Bronchial epithelial cell (primary cell): ENCODE measurements around the gene RGS18. TPM values are rescaled to one million over a fixed set of nuclear protein-coding genes. Genes with fewer than 3 reads are reported as not detected.
"Not testable (repeated sequence)": the region's sequence is repeated elsewhere in the genome, so short reads cannot be mapped to it uniquely, and the experiment has no call there.

Experiments
- DNase-seq: peaks from one replicate; pipeline ENCODE4 v3.0.0-alpha.2; 2010; ENCODE audit warnings: low read depth
- FAIRE-seq: peaks from 2 replicates; lab custom pipeline; 2011; peaks lifted over from hg19 to GRCh38; lab: Jason Lieb, UNC
- H3K27me3 ChIP-seq: 2 replicates; pipeline ENCODE4 v1.5.1; 2011; ENCODE audit warnings: low read length; ENCODE audit not compliant: control insufficient read depth, insufficient read depth
- H3K36me3 ChIP-seq: 2 replicates; pipeline ENCODE4 v1.5.1; 2011; ENCODE audit warnings: low read length; ENCODE audit not compliant: control insufficient read depth, insufficient read depth
- H3K4me3 ChIP-seq: 2 replicates; pipeline ENCODE4 v1.5.1; 2011; ENCODE audit warnings: mild to moderate bottlenecking, low read depth, low read length, control low read depth
- CTCF ChIP-seq: IDR thresholded peaks from 2 replicates; pipeline ENCODE4 v1.5.1; 2011; ENCODE audit warnings: mild to moderate bottlenecking, moderate library complexity, low read length, control low read depth, inconsistent platforms; ENCODE audit not compliant: insufficient read depth, severe bottlenecking
- total RNA-seq: library from RNA; depleted of rRNA; stranded (reverse); fragments of >200 nt; gene quantifications from 2 replicates; pipeline ENCODE4 v1.2.1, GENCODE V29; 2014

Gene RGS18
- total RNA-seq, 1 donor from 2014 or later: not detected

- no peaks in the 10 kb centered on the region for H3K36me3 ChIP-seq
- DNase-seq (no peak), FAIRE-seq (no peak)
- H3K27me3 ChIP-seq: no peaks in the 10 kb centered on the region
- TF ChIP-seq CTCF: no peak
- H3K4me3 ChIP-seq: no peak overlapping the region
Observed at GRCh38 chr1:192224846-192225245, 66.6 kb downstream of the RGS18 start.

GRCh38 chr1:192225266-192225665 is 67.0 kb downstream of the RGS18 start:
- FAIRE-seq (no peak), DNase-seq (no peak)
- H3K36me3 ChIP-seq: no peaks in the 10 kb centered on the region
- no peak overlapping the region for H3K4me3 ChIP-seq
- H3K27me3 ChIP-seq: no peaks in the 10 kb centered on the region
- no peak for TF ChIP-seq CTCF

- Histone ChIP-seq H3K4me3 (no peak overlapping the region), H3K27me3 (no peaks in the 10 kb centered on the region), H3K36me3 (no peaks in the 10 kb centered on the region)
- TF ChIP-seq CTCF: no peak
- FAIRE-seq (no peak), DNase-seq (peak; percentile 59)
Observed at GRCh38 chr1:192225703-192226102, 67.4 kb downstream of the RGS18 start.

- no peaks in the 10 kb centered on the region for H3K36me3 ChIP-seq
- DNase-seq (no peak), FAIRE-seq (no peak)
- TF ChIP-seq CTCF: no peak
- H3K27me3 ChIP-seq: no peaks in the 10 kb centered on the region
- H3K4me3 ChIP-seq: no peak overlapping the region
Observed at GRCh38 chr1:192227330-192227729, 69.1 kb downstream of the RGS18 start.

GRCh38 chr1:192227980-192228379 is 69.7 kb downstream of the RGS18 start:
- H3K36me3 ChIP-seq, FAIRE-seq, DNase-seq, H3K27me3 ChIP-seq, H3K4me3 ChIP-seq: not testable (repeated sequence)

GRCh38 chr1:192232817-192233417 is 74.7 kb downstream of the RGS18 start:
- no peak for FAIRE-seq
- DNase-seq: no peak
- Histone ChIP-seq H3K27me3 (no peaks in the 10 kb centered on the region), H3K36me3 (no peaks in the 10 kb centered on the region), H3K4me3 (no peak overlapping the region)
- TF ChIP-seq CTCF: no peak
